ENCODE results near the gene SARS2.

DNA sequence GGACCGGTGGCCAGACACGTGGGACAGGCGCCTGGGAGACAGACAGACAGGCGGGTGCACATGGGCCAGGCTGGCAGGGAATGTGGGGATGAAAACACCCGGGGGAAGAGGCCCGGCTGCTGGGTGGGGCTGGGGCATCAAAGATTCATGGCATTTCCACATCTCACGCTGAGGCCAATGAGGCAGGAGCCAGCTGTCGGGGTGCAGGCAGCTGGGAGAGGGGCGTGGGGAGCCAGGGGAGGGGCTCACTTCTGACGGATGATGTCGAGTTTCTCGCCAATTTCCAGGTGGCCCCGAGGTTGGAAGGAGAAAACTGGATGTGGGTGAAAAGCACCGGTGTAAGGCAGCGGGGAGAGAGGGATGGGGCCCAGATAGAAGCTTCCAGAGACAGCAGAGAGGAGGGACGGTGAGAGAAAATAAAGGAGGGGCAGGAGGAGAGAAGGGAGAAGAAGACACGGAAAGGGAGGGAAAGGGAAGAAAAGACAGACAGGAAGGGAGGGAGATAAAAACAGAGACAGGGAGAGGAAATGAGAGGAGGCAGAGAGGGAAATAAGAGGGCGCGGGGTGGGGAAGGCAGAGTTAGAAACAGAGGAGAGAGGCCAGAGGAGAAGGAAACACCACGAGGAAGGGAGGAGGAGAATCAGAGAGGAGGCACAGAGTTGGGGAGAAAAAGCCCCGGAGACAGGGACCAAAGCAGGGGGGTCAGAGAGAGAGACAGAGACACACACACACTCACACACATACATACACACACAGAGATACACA is 10.5 kb downstream of the SARS2 start:
- TF ChIP-seq SUZ12 (IDR thresholded peaks at IDR 0.05; ENCODE audit: extremely low read depth, insufficient read depth, insufficient read length) (no peak), ZNF274 (IDR thresholded peaks at IDR 0.05; ENCODE audit: low read depth, low read length) (no peak)
